GM18520 (cell line): ENCODE measurements around the gene SERPINA12.

ENCODE experiments used
- ATAC-seq: cut with Tn5 transposase; IDR thresholded peaks from one replicate; pipeline ENCODE4 v1.9.1; 2021; ENCODE audit not compliant: unreplicated experiment

Gene SERPINA12

DNA sequence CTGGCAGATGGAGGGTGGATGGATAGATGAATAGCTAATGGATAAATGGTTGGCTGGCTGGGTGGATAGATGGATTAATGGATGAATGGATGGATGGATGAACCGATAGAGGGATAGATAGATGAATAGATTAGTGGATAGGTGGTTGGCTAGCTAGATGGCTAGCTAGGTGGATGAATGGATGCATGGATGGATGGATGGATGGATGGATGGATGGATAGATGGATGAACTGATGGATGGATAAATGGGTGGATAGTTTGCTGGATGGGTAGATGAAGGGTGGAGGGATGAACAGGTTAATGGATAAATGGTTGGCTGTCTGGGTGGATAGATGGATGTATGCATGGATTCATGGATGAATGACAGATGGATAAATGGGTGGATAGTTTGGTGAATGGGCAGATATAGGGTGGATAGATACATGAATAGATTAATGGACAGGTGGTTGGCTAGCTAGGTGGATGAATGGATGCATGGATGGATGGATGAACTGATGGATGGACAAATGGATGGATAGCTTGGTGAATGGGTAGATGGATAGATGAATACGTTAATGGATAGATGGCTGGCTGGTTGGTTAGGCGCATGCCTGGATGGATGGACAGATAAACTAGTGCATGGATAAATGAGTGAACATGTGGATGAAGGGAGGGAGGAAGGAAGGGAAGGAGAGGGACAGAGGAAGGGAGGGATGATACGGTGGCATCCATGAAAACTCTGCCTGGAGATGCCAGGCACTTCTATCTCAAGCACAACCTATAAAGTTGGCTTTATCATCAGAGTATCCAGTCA lies 41.3 kb downstream of the SERPINA12 start:
- no peak for ATAC-seq

DNA sequence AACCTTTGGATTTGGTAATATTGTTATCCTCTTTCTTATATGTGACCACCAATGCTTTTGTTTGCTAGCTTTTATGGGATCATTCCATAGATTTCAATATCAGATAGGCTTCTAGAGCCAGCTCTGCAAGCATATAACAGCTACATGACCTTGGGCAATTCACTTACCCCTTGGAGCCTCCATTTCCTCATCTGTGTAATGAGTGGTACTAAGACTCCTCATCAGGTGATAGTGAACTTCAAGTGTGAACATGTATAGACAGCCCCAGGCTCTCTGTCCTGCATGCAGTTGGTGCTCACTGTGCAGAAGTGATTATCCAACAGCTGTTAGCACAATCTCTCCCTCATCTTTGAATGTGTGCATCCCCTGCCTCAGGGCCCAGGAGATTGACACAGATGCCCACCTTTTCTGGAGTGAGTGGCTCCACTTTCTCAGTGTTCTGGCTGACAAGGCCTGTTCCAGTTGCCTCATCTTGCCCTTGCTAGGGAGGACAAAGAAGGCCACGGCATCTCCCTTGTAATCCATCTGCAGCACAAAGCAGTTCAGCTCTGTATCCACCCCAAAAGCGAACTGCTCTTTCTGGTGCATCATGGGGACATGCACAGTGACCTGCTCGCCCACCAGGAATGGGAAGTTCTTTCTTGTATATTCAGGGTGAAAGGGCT lies 42.4 kb downstream of the SERPINA12 start:
- ATAC-seq, result no peak

GRCh38 chr14:94465042-94465441 lies 44.2 kb downstream of the SERPINA12 start:
- no peak for ATAC-seq

- ATAC-seq, result no peak
Observed at GRCh38 chr14:94464290-94464689, 45.0 kb downstream of the SERPINA12 start.

GRCh38 chr14:94462763-94463572 lies 46.3 kb downstream of the SERPINA12 start:
- ATAC-seq, result no peak

DNA sequence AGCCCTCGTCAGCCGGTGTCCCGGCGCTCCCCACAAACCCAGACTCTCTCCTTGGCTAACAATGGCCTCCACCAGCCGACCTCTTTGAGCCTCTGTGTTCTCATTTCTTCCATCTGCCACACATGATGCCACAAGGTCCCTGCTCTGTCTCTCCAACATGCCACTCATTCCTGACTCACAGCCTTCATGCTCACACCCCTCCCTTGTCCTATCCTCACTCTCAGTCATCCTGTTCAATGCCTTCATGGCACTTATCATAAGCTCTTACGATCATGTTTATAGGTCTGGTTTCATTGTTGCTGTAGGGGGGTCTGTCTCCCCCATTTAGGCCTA lies 47.1 kb downstream of the SERPINA12 start:
- ATAC-seq, result no peak

DNA sequence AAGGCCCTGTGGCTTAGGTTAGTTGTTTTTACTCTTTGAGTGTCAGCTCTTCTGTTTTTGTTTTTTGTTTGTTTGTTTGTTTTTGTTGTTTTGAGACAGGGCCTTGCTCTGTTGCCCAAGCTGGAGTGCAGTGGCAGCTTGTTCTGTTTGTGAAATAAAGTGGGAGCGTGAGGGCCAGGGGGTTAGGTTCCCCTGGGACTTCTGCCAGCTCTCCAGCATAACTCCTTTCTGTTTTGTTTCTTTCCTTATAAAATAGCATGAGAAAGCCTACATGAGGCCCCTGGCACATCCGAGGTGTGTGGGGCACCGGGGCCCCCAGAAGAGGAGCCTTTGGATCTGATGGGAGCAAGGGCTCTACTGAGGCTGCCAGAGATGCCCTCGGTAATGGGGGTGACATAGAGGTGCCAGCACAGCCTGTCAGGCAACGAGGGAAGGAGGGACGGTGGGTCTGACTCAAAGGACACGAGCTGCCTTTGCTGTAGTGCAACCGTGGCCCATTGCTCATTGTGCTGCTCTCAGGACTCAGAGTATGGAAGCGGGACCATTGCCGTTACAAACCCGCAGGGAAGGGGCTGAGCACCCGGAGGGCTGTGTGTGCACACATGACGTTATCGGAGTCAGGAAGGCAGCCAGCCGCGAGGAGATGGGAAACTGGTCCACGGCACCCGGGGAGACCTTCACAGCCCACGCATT lies 47.6 kb downstream of the SERPINA12 start:
- no peak for ATAC-seq

DNA sequence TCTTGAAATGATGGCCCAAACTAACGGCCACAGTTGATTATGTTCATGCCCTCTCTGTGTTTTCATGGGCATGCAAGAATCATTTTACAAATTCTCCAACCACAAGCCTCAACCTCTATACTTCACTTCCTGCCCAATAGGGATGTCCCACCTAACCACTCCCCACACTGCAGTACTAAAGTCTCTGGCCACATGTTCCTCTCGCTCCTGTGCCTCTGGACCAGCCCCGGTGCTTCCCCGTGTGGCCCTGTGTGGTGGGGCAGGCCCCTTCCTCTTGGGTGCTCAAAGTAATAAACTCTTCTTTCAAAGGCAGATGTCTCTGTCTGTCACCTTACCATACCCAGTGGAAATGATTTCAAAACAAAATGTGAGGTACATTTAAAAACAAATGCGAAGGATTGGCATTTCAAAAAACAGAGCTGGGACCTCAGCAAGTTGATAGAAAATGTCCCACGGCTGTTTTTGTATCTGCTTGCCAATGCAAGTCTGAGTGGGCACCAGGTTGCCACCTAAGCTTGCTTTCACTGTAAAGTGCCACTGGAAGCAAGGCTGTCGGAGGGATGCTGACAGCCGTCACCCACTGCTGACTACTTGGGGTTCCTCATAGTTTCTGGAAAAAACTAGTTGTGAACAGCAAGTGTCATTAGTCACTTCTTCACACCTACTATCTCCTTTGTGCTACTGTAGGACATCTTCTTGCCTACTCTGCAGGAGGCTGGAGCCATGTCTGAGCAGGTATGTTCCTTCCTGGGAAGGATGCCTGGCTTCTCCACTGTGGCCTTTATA lies 48.4 kb downstream of the SERPINA12 start:
- no peak for ATAC-seq

DNA sequence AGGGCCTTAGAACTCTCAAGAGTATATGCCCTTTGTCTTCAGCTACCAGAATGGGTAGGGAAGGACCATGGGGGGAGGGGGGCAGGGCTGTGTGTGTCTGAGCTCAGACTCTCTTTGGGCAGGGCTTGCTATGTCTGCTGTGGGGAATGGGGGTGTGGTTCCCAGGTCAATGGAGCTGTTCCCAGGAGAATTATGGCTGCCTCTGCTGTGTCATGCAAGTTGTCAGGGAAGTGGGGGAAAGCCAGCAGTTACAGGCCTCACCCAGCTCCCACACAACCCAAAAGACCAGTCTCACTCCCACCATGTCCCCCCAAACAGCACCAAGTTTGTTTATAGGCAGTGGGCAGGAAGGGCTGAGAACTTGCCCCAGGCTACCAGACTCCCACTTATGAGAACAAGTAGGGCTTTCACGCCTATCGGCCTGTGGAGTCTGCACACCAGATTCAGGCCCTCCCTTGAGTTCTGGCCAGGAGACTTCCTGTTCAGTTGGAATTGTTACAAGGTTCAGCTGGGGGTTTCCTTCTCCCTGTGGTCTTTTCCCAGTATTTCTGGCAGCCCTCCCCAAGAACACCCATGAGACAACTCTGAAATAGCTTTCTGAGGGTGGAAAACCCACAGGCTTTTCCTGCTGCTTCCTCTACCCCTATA lies 50.6 kb downstream of the SERPINA12 start:
- no peak for ATAC-seq

GRCh38 chr14:94458096-94458495 lies 51.2 kb downstream of the SERPINA12 start:
- no peak for ATAC-seq

GRCh38 chr14:94455928-94456327 lies 53.3 kb downstream of the SERPINA12 start:
- ATAC-seq, result no peak

DNA sequence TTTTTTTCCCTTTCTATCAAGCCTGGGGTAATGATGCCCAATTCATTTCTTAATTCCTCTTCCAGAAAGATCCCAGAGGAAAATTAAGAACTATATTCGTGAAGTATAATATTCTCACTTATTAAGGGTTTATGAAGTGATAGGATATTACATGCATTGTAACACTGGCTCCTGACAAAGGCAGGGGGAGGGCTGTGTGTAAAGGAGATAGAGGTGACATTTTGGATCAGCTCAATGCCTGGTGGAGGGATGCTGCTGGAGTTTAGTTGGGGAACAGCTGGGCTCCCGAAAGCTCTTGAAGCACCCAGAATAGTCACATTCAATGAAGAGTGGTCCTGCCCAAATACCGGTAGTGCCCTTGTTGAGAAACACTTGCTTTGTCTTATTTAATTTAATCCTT lies 57.4 kb downstream of the SERPINA12 start:
- no peak for ATAC-seq

GRCh38 chr14:94451091-94451771 lies 58.0 kb downstream of the SERPINA12 start:
- no peak for ATAC-seq

DNA sequence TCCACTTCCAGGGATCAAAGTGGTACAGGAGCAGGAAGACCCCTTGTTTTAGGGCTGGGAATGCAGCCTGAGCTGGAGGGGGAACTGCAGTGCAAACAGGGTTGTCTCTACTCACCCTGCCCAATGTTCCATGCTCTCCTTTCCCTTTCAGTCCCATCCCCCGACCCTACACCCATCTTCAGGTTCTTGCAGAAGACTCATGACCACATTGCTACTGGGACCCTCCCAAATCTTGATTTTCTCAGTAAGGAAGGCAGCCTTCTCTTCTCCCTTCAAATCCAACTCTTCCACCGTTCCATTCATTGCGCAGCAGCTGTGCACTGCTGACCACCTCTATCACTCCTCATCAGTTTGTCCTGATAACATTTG lies 58.6 kb downstream of the SERPINA12 start:
- no peak for ATAC-seq

- no peak for ATAC-seq
Observed at GRCh38 chr14:94449930-94450329, 59.3 kb downstream of the SERPINA12 start.

DNA sequence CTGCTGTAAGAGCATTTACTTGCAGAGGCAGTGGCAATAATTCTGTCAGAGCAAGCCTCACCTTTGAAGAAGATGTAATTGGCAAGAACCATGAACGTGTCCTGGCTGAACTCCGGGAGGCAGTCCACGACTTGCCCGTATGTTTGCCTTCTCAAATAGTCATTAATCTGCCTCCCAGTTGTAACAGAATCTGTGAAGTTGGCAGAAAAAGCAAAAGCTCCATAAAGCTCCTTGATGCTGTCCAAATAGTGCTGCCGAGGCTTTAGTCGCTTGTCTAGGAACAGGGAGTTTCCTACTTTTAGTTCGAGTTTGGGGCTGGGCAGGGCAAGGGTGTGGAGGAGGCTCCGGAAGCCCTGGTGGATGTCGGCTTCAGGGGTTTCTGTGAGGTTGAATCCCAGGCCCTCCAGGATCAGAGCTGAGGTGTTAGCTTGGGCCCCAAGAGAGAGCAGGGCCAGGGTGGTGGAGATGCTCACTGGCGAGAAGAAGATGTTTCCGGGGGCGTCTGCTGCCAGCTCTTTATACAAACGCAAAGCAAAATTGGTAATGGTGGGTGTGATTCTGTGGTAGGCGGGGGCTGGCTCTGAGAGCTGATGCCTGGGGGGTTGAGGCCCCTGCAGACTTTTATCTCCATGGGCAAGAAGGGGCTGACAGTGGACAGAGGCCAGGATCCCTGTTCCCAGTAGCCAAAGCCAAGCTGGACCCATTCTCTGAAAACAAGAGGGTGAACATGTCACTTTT lies 61.0 kb downstream of the SERPINA12 start:
- no peak for ATAC-seq

- no peak for ATAC-seq
Observed at GRCh38 chr14:94447206-94447605, 62.1 kb downstream of the SERPINA12 start.

DNA sequence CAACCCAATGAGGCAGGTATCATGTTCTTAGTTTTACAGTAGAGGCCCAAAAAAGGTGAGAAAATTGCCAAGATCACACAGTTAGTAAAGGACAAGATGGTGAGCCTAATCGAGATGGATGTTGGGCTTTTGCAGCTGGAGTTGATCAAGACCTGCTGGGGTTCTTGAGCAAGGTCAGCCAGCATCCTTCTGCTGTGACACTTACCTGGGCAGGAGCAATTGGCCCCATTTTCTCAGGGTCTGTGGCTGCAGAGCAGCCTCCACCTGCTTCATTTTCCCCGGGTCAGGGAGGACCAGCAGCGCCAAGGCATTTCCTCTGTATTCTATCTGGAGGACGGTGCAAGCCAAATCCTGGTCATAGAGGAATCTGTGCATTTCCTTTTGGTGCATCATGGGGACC lies 63.1 kb downstream of the SERPINA12 start:
- no peak for ATAC-seq

GRCh38 chr14:94445003-94445402 lies 64.3 kb downstream of the SERPINA12 start:
- no peak for ATAC-seq
